Left ventricle myocardium inferior (tissue), 1 donor: Measurements from ENCODE around the gene ZNF117. TPM values are rescaled to one million over a fixed set of nuclear protein-coding genes. Genes with fewer than 3 reads are reported as not detected.
"Not testable (repeated sequence)": the region's sequence is repeated elsewhere in the genome, so short reads cannot be mapped to it uniquely, and the experiment has no call there.

ENCODE experiments used
- DNase-seq: peaks from one replicate; pipeline ENCODE4 v3.0.0-alpha.2; 2020
- H3K27ac ChIP-seq: fragments of 200-600 bp; replicated peaks from 2 replicates; pipeline ENCODE4 v1.8.0; 2021
- H3K27me3 ChIP-seq: fragments of 200-600 bp; 2 replicates; pipeline ENCODE4 v1.8.0; 2021; ENCODE audit warnings: low read depth
- H3K36me3 ChIP-seq: fragments of 200-600 bp; 2 replicates; pipeline ENCODE4 v1.8.0; 2021
- H3K4me1 ChIP-seq: fragments of 200-600 bp; 2 replicates; pipeline ENCODE4 v1.8.0; 2021
- H3K4me3 ChIP-seq: fragments of 200-600 bp; 2 replicates; pipeline ENCODE4 v1.8.0; 2021; ENCODE audit warnings: mild to moderate bottlenecking, moderate library complexity
- H3K9me3 ChIP-seq: fragments of 200-600 bp; replicated peaks from 2 replicates; pipeline ENCODE4 v1.8.0; 2021
- CTCF ChIP-seq: fragments of 200-600 bp; IDR thresholded peaks from 2 replicates; pipeline ENCODE4 v1.8.0; 2021; ENCODE audit warnings: antibody characterized with exemption, mild to moderate bottlenecking, borderline replicate concordance
- intact Hi-C: fragments of 100-400 bp; cut with micrococcal nuclease; formaldehyde crosslinking; loops from one replicate; pipeline ENCODE4 v1.11.0; 2022
- total RNA-seq: library from RNA; stranded (reverse); fragmentation: NEBNext Ultra II Directional; extraction: Animal tissue kit (Norgen Biotek cat#: 25700); gene quantifications from one replicate; pipeline ENCODE4 v1.2.1, GENCODE V29; 2021
- donor health status: DM: no; HTN: yes; CAD: no; lungs with severe emphysema.

Gene ZNF117
- total RNA-seq, 1 donor from 2014 or later: 3.2 TPM

GRCh38 chr7:64959072-64959747 is 31.6 kb downstream of the ZNF117 start:
- Histone ChIP-seq H3K36me3 (no peaks in the 10 kb centered on the region), H3K27ac (no peak overlapping the region), H3K9me3 (no peaks in the 10 kb centered on the region), H3K4me3 (no peak overlapping the region), H3K4me1 (peaks cover 5% of the 10 kb centered on the region), H3K27me3 (no peaks in the 10 kb centered on the region)
- TF ChIP-seq CTCF: no peak
- intact Hi-C loops: loop anchor here (10.0 kb wide), 1 partner anchor 346 kb away; no protein-coding TSS in a partner anchor
- DNase-seq: no peak

GRCh38 chr7:64951250-64951848 is 39.5 kb downstream of the ZNF117 start:
- intact Hi-C loops: loop anchor here (10.0 kb wide), 1 partner anchor 353 kb away; no protein-coding TSS in a partner anchor
- Histone ChIP-seq H3K27ac (no peak overlapping the region), H3K27me3 (peaks cover 37% of the 10 kb centered on the region), H3K36me3 (no peaks in the 10 kb centered on the region), H3K4me1 (peaks cover 13% of the 10 kb centered on the region), H3K9me3 (no peaks in the 10 kb centered on the region), H3K4me3 (no peak overlapping the region)
- TF ChIP-seq CTCF: peak; percentile 89
- no peak for DNase-seq

GRCh38 chr7:64950673-64951072 is 40.2 kb downstream of the ZNF117 start:
- Histone ChIP-seq H3K27me3 (peaks cover 43% of the 10 kb centered on the region), H3K4me1 (peaks cover 13% of the 10 kb centered on the region)
- not testable (repeated sequence) for H3K36me3 ChIP-seq, H3K9me3 ChIP-seq, DNase-seq, H3K27ac ChIP-seq, H3K4me3 ChIP-seq
- intact Hi-C loops: loop anchor here (10.0 kb wide), 1 partner anchor 354 kb away; no protein-coding TSS in a partner anchor

- intact Hi-C loops, H3K27ac ChIP-seq, H3K36me3 ChIP-seq, H3K4me3 ChIP-seq, DNase-seq, H3K9me3 ChIP-seq: not testable (repeated sequence)
- Histone ChIP-seq H3K4me1 (peaks cover 13% of the 10 kb centered on the region), H3K27me3 (peaks cover 51% of the 10 kb centered on the region)
These were observed 42.1 kb downstream of the ZNF117 start for GRCh38 chr7:64948774-64949173.

GRCh38 chr7:64947252-64948000 is 43.4 kb downstream of the ZNF117 start:
- no peak for DNase-seq
- peaks cover 62% of the 10 kb centered on the region for H3K27me3 ChIP-seq
- no peaks in the 10 kb centered on the region for H3K36me3 ChIP-seq
- peak overlapping the region; percentile 65 for H3K4me3 ChIP-seq
- intact Hi-C loops: no loop called here
- TF ChIP-seq CTCF: no peak
- peaks cover 13% of the 10 kb centered on the region for H3K4me1 ChIP-seq
- H3K9me3 ChIP-seq: no peaks in the 10 kb centered on the region
- no peak overlapping the region for H3K27ac ChIP-seq

- Histone ChIP-seq H3K9me3 (no peaks in the 10 kb centered on the region), H3K4me3 (peak overlapping the region; percentile 65), H3K27ac (no peak overlapping the region), H3K27me3 (peaks cover 62% of the 10 kb centered on the region), H3K4me1 (peaks cover 13% of the 10 kb centered on the region), H3K36me3 (no peaks in the 10 kb centered on the region)
- no peak for TF ChIP-seq CTCF
- no peak for DNase-seq
- intact Hi-C loops: no loop called here
These were observed 44.1 kb downstream of the ZNF117 start for GRCh38 chr7:64946772-64947171.
